Activated T-cell treated with anti-CD3 and anti-CD28 coated beads for 48 hours (primary cell): ENCODE data around the gene RASGRF1.
"Not testable (repeated sequence)": the region's sequence is repeated elsewhere in the genome, so short reads cannot be mapped to it uniquely, and the experiment has no call there.

Experiments
- DNase-seq: peaks from one replicate; pipeline ENCODE4 v3.0.0-alpha.2; 2020; ENCODE audit warnings: low read depth

Gene RASGRF1

GRCh38 chr15:78930577-78931388 is 159.8 kb downstream of the RASGRF1 start:
- DNase-seq, result no peak

DNA sequence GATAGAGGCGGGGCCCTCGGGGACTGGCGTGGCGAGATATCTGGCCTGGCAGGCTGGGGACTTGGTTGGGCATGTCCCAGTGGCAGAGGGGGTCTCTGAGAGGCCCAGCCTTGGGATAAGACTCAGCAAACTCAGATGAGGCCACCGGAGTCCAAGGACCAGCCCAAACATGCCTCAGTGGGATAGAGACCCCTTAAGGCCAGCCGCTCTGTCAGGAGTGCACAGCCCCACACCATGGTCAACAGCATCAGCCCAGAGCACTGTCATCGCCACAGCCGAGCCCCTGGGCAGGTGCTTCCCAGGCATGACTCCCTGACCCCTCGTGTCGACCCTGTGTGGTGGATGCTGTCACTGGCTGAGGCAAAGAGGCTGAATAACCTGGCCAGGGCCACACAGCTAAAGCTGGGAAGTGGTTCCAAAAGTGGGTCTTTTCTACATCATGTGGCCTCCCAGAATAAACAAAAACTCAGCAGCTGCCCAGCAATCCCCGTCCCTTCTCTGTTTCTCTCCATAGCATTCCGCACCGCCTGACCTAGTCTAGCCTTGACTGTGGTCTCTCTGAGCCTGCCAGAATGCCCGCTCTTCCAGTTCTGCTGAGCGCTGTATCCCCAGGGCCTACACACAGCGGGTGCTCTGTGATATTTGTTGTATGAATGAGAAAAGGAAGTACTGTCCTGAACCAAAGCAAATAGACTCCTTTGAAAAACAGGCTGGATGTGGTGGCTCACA is 160.9 kb downstream of the RASGRF1 start:
- no peak for DNase-seq

GRCh38 chr15:78928616-78929093 is 161.9 kb downstream of the RASGRF1 start:
- no peak for DNase-seq

GRCh38 chr15:78928176-78928575 is 162.4 kb downstream of the RASGRF1 start:
- not testable (repeated sequence) for DNase-seq

DNA sequence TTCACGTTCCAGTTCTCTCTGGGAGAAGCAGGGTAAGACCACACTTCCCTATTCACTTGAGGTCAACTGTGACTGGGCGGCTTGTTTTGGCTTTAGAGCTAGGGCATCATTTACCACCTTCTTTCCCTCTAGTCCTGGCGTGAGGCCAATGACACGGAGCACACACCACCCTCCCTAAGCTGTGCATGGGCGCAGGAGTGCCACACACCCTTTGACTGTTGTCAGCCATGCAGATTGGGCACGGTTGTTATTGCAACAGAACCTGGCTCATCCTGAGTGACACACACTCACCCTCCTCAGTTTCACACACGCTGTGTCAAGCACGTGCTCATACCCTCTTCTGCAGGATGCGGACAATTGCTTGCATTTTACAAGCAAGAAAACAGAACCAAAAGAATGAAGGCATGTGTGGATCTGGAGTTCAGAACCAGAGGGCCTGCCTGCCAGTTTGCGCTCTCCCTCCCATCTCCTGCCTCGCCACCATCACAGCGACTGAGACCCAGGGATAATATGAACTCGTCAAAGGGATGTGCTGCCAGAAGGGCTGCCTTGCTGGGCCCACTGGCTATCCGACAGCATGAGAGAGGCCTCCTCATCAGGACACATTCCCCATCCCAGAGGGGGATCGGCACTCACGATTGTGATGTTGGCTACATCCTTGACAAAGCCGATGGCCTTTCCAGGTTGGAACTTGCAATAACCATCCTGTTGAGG is 163.3 kb downstream of the RASGRF1 start:
- no peak for DNase-seq

DNA sequence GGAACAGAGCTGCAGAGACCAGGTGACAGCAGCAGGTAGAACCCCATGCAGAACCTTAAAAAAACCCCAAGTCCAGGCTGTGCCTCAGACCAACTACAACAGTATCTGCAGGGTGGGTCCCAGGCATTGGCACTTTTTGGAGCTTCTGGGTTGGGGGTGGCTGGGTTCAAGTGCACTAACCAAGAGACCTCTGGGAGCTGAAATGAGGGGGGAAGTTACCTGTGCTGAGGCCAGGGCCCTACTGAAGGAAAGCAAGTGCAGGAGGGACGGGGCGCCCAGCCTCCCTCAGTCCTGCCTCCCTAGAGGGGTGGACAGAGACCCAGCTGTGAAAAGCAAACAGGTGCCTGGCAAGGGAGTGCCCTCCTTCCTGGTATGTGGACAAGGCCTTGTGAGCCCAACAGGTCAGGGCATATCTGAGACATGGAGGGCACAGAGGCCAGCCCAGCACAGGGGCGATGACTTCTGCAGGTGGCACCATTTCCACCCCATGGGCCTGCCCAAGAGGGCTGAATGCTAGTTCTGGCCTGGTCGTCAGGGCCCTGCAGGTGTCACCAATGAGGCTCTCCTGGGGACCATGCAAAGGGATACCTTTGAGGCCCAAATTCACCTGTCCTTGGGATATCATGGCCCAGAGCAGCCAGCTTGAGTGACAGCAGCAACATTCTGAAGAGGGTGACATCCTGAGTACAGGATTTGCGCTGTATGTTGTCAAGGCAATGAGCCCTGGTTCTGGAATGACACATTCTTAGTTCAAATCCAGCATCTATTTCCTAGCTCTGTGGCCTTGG is 164.4 kb downstream of the RASGRF1 start:
- no peak for DNase-seq

- DNase-seq, result no peak
Observed at GRCh38 chr15:78925076-78925624, 165.4 kb downstream of the RASGRF1 start.

GRCh38 chr15:78923480-78924360 is 166.9 kb downstream of the RASGRF1 start:
- DNase-seq, result no peak

GRCh38 chr15:78923015-78923414 is 167.6 kb downstream of the RASGRF1 start:
- DNase-seq, result no peak

- no peak for DNase-seq
Observed at GRCh38 chr15:78922527-78922926, 168.1 kb downstream of the RASGRF1 start.

- DNase-seq, result no peak
Observed at GRCh38 chr15:78921940-78922339, 168.6 kb downstream of the RASGRF1 start.

GRCh38 chr15:78921517-78921916 is 169.1 kb downstream of the RASGRF1 start:
- DNase-seq, result no peak

DNA sequence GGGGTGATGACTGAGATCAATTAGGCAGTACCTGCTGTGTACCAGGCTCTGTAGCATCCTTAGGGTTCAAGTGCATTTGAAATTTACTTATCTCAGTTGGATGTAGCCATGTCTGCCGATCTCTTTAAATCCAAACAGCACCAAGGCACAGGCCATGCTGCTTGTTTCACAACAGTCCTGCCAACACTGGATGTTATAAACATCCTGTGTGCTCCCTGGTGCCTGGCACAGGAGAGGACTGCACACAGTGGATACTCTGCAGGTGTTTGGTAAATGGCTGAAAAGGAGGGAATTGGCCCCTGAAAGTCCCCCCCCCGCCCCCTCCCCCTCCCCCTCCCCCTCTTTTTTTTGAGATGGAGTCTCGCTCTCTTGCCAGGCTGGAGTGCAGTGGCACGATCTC is 172.7 kb downstream of the RASGRF1 start:
- DNase-seq, result no peak

DNA sequence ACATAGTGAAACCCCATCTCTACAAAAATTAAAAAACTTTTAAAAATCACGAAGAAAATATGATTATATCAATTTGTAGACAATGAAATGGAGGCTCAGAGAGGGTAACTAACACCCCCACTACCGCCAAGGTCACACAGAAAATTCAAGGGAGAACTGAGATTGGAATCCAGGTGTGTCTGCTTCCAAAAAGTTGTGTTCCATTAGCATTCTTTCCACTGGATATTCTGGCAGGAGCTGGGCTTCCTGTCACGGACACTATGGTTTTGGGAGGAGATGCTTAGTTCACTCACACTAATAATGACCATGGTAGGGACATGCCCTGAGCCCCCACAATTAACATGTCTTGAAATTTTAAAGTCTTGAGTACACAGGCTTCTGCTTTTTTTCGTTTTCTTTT is 174.5 kb downstream of the RASGRF1 start:
- DNase-seq, result no peak

DNA sequence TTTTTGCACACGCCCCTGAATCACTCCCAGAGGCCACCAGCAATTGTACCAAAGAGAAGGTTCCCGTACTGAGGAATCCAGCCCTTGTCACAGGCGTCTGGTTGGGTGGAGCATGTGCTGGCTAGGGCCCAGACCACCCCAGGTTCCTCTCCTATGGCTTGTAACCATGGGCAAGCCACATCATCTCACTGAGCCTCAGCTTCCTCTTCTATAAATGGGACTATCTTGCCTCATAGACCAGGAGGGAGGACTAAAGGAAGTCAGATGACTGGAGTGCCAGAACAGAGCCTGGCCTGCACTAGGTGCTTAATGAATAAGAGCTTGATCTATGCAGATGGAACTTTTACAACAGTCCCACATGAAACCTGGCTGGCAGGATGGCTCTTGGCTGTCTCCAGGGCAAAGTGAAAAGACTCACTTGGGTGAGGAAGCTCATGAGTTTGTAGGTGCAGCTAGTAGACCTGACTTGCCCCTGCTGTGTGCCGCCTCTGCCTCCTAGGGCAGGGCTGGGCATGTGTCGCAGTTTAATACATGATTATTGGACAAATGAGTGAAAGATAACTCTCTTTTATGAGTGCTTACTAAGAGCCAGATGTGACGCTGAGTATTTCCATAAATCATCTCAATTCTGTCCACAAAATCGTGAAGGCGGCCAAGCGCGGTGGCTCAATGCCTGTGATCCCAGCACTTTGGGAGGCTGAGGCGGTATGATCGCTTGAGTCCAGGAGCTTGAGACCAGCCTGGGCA is 175.1 kb downstream of the RASGRF1 start:
- DNase-seq, result no peak

DNA sequence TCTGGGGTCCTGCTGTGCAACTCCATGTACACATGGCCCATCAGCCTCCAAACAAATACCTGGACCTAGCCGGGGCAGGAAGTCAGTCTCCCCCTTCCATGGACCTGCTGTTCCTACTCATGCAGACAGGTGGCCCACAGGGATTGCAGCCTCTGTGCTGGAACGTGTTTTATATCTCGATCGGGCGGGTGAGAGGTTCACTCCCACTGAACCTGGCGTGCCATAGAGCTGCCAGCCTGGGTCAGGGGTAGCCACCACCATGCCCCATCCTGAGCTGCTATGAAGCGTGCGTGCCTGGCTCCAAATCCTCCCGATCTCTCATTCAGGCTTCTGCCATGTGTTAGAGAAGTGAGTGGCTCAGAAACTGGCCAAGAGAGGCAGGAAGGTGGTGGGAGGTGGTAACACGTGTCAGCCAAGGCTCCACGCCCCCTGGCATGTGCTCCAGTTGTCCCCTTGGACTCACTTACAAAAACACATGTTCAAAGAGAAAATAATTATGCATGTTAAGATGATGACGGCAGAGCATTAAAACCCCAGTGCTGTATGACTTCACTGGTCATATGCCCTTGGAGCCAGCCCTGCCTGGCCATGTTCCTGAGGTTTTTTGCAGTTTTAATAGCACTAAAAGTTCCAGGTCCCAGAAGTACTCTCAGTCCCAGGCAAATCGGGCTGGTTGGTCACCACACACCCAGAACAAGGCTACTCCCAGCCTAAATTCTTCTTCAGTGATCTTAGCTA is 176.4 kb downstream of the RASGRF1 start:
- no peak for DNase-seq

GRCh38 chr15:78913012-78913411 is 177.6 kb downstream of the RASGRF1 start:
- DNase-seq, result no peak

DNA sequence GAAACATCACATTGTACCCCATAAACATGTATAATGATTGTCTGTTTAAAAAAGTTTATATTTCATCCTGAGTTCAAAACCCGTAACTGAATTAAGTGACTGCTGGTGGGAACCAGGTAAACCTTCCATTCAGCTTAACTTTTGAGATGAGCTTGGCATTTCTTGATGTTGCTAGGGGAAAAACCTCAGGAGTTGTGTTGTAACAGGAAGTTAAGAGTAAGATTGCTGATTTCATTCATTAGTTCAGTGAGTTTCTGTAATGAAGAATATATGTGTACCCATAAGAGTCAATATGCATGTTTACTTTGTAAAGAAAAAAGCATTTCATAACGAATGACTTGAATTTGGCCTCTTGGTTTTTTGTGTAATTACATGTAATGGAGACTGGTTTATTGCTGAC is 178.3 kb downstream of the RASGRF1 start:
- no peak for DNase-seq

DNA sequence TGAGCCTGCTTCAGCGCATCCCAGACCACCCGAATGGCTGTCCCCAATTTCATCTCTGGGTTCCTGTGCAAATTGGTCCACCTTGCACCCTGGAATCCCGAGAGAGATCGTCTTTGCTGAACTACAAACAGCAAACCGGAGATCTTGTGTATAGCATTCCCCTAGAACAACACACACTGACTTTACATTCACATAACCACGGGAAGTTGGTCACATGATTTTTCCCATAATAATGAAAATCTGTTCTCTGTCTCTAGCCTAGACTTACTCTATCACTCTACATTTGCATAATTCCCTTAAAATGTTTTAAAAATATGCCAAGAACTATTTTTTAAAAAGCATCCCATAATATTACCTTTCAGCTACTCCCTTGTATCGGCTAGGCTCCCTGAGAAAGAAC is 180.3 kb downstream of the RASGRF1 start:
- no peak for DNase-seq
